CD4-positive, alpha-beta T cell treated with Interferon alpha-2 for 1 hour (primary cell): ENCODE results near the gene SVIP.
A peak's percentile ranks its signal among the peaks of the same experiment; 100 is the strongest.

Experiments
- DNase-seq, 2 donors: peaks; one replicate each; pipeline ENCODE4 v3.0.0-alpha.2; 2020 to 2022

Gene SVIP

DNA sequence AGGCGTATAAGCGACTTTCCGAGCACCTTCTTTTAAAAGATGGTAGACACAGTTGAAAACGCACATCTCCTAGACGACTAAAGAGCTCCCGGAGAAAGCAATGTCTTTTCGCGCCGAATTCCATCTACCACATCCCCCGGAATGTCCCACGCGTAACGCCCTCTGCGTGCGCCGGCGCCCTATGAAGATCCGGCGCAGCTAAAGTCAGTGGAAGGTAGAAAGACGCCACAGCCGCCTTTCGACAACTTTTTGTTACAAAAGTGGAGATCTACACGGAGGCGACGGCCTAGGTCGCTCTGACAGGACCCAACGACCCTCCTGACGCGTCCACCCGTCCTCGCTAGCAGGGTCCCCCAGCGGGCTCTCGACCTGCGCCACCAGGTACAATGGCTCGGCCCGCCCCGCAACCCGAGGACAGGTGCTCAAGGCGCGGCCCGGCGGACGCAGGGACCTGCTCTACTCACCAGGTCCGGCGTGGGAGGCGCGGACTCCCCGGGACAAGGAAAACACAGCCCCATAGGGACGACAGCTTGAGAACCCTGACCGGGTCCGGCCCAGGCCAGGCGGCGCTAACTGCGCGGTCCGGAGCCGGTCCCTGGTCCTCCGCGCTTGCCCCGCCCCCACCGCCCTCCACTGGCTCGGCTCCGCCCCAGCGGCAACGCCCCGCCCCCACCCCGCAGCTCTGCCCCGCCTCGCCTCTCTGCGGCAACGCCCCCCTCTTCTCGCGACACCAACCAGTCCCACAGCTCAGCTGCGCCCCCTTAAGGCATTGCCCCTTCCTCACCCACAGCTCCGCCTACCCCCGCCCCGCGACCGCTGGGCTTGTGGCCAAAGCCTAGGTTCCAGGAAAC is at the start of gene SVIP:
Gene SVIP (minus strand): TSS at position 571 of the 851 bp plus-strand sequence. CDS start 53 bp downstream, at position 518.
- DNase-seq = peak; percentile 90 to 94

- DNase-seq = no peak
These were observed 49.0 kb upstream of the SVIP start for GRCh38 chr11:22878604-22879003.

DNA sequence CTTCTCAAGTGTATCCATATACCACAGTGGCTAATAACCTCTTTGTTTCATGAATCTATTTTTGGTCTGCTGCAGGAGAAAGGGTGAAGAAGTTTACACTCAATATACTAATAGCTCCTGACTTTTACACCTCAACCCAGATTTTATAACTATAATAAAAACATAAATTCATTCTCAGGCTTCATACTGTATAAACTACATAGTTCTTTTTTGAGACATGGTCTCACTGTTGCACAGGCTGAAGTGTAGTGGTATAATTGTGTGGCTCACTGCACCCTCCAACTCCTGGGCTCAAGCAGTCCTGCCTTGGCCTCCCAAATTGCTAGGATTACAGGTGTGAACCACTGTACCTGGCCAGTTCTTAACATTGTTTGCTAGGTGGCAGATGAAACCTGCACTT is 48.4 kb upstream of the SVIP start:
- no peak for DNase-seq

DNA sequence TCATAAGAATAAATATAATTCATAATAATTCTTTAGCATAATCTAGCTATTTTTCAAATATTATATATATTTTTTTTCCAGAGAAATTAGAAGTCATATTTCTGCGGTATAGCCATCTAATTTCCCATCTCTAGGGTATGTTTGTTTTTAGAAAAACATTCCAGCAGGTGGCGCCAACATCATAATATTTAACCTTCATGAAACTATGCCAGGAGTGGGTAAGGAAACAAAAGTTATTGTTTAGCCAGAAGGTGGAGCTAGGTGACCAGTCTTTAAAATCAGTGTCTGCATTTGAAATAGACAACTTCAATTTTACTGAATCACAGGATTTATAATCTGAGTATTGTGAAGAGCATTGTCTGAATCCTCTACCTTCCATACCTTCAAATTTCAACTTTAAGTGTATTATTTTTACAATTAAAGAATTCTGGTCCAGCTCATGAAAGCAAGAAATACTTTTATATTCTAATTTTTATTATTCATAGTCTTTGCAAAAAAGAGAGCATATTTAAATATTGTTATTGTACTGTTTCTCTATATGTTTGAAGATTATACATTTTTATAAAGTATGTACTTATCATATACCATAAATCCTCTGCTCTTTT is 46.4 kb upstream of the SVIP start:
- peak; percentile 51 to 79 for DNase-seq

GRCh38 chr11:22869325-22869724 is 39.7 kb upstream of the SVIP start:
- no peak for DNase-seq

- DNase-seq = no peak
These were observed 30.6 kb upstream of the SVIP start, which contains the start of gene CCDC179 for GRCh38 chr11:22860241-22860640. Gene CCDC179 (minus strand): TSS chr11:22860474. CDS start chr11:22860421, 53 bp downstream.

GRCh38 chr11:22859756-22860155 is 30.2 kb upstream of the SVIP start:
- no peak for DNase-seq

- no peak for DNase-seq
These were observed 21.9 kb upstream of the SVIP start for GRCh38 chr11:22851477-22851876.

GRCh38 chr11:22846726-22847125 is 17.1 kb upstream of the SVIP start:
- no peak for DNase-seq

GRCh38 chr11:22832315-22833015 is 2.9 kb upstream of the SVIP start:
- no peak for DNase-seq

GRCh38 chr11:22830082-22830414 is 447 bp upstream of the SVIP start:
- DNase-seq = no peak

DNA sequence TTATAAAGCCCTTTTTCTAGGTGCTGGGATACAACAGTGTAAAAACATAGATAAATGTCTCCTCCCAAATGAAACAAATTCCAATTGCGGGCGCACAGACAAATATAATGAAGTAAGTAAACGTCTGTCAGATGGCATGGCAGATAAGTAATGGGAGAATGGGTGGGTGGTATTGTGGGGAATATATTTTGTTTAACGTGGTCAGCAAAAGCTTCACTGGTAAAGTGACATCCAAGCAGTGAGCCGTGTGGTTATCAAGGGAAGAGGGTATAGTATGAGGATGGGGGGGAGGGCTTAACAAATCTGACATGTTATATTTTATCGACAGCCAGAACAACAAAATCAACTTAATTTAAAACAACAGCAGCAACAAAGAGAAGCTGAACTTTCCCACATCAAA is 1.2 kb downstream of the SVIP start:
- no peak for DNase-seq

DNA sequence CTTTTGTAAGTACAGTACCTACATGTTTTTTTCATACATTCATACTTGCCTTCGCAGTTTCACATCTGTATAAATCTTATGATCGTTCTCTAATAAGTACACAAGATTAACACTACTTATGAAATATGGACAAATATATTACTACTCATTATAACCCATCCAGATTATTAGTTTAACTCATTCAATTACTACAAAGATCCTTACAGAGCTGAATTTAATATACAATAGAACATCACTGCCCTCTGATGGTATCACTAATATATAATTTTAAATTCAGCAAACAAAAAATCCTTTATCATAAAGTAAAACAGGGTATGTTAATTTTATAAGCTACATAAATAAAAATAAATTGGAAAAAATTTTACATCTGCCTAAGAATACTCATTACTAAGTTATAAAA is 7.4 kb downstream of the SVIP start:
- no peak for DNase-seq

GRCh38 chr11:22809893-22810292 is 19.7 kb downstream of the SVIP start:
- no peak for DNase-seq

GRCh38 chr11:22808571-22809197 is 20.9 kb downstream of the SVIP start:
- DNase-seq = no peak

DNA sequence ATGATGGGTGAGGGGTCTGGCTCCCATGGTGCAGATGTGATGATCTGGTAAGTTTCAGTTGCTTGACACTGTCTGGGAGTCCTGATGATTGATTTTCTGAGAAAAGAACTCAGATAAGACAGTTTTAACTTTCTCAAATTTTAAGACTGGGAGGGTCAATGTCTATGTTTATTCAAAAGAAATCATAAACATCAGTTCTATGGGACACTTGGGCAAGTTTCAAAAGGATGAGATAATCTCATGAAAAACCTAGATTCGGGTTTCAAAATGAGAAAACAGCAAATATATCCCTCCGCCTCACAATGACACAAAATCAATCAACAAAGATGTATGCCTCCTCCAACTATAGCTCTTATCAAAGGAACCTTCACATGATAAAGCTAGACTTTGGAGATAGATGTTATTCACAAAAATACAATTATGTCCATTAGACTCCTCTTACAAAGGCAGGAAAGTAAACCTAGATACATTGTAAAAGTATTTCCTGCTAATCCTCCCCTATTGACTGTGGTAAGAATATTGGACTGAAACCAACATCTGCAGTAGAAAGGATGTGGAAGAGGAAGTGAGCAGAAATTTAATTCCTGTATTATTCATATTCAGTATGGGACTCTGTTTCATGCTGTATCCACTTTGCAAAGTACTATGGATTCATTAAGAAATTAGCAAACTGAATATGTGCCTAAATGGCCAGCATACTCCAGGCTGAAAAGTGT is 21.6 kb downstream of the SVIP start:
- no peak for DNase-seq

GRCh38 chr11:22807391-22807790 is 22.2 kb downstream of the SVIP start:
- DNase-seq = no peak

DNA sequence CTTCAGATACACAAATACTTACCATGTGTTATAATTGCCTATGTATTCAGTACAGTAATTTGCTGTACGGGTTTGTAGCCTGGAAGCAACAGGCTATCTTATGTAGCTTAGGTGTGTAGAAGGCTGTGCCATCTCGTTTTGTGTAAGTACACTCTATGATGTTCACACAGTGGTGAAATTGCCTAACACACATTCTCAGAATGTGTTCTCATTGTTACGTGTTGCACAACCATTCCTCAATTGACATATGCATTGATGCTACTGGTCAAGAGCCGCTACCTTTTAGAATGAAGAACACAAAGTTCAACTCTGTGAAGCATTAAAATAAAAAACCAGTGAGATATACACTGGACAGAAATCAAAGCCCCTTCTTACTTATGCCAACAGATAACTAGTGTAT is 26.7 kb downstream of the SVIP start:
- DNase-seq = no peak

DNA sequence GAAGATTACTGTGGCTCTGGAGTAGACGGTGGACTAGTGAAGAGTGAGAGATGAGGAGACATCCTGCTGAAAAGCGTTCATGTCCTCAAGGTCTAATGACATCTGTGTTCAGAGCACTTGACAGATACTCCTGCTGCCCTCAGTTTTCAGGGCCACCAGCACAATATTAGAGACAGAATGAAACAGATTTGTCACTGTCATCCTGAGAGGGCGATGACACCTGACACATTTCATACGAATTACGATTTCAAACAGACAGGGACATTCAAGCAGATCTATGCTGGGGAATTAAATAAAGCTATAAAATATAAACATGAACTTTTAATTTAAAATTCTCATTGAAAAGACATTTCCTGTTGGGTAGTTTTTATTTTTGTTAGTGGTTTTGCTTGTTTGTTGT is 29.1 kb downstream of the SVIP start:
- no peak for DNase-seq

DNA sequence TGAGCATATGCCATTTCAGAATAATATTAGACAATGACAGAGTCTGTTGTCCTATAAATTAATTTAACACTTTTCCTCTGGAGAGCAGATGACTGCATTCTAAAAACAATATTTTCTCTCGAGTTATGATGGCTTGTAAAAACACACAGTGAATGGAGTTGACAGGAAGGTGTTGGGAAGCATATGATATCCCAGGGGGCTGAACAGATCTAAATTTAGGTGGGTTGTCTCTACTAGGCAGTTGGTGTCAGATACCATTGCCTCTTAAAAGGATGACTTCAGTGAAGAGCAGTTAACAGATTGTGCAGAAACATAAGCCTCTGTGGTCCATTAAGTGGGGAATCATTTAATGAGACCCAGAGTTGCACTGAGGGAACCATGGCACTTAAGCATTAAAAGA is 30.7 kb downstream of the SVIP start:
- no peak for DNase-seq

DNA sequence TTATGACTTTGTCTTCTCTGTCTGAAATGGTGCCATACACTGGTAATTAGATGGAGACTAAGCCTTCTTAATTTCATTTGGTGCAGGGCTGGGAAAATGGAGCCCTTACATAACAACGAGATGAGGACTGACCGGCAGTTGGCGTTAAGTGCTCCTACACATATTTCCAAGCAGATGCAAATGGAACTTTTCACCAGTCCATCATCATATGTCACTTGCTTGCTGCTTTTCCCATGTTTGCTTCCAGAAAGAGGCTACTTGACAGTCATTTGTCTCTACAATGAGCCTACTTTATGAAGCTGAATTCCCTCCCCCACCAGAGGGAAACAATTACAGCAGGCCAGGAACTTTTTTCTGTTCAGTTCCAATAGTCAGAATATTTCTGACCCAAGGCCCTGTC is 32.6 kb downstream of the SVIP start:
- no peak for DNase-seq

DNA sequence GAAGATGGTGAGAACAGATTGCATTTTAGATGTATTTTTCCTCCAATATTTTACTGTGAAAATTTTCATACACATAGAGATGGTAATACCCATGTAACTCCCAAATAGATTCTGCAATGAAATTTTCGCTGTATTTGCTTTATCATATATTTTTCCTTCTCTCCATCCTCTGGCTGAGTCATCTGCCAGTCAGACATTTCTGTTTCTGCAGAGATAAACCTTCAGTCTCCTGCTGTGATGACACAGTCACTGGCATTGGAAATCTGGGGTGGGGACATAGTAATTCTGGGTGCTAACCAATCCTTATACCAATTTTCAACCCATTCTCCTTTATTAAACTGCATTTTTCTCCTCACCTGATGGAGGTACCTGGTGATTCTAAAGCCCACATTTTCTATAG is 33.7 kb downstream of the SVIP start:
- DNase-seq = no peak

- no peak for DNase-seq
These were observed 37.1 kb downstream of the SVIP start for GRCh38 chr11:22792497-22792896.
